ENCODE measurements around the gene C19orf33. TPM values are rescaled to one million over a fixed set of nuclear protein-coding genes. Genes with fewer than 3 reads are reported as not detected.
"Not testable (repeated sequence)": the region's sequence is repeated elsewhere in the genome, so short reads cannot be mapped to it uniquely, and the experiment has no call there.

The C19orf33 gene
- total and polyA plus RNA-seq, 5 donors = 0.57 to 4.3 (median 0.89) TPM; not detected in 2

- Histone ChIP-seq H3K9me3 (ENCODE audit: control insufficient read depth, low read length) (no peaks in the 10 kb centered on the region), H3K27ac (ENCODE audit: low read length) (no peak overlapping the region), H3K4me1 (ENCODE audit: control insufficient read depth, insufficient read depth, low read length) (no peaks in the 10 kb centered on the region), H3K27me3 (ENCODE audit: control insufficient read depth, insufficient read depth) (no peaks in the 10 kb centered on the region), H3K4me3 (ENCODE audit: low read length) (no peak overlapping the region)
- intact Hi-C loops (cut with DNase I) = loop anchor here in 3 of 4 donors (5.0 to 10.0 kb wide), 3 partner anchors 72 to 420 kb away; partner anchors contain the start of genes SIPA1L3 (in 1 of the 3) and WDR87 (in 1 of the 3)
- DNase-seq (peak in 1 of 3 donors; percentile 3), ATAC-seq (no peak)
- 94% methylated on average over 4 of the region's 4 CpGs for WGBS
Observed at GRCh38 chr19:38324431-38324830, 20.4 kb downstream of the C19orf33 start.

GRCh38 chr19:38326591-38326990 is 22.5 kb downstream of the C19orf33 start:
- Histone ChIP-seq H3K9me3 (ENCODE audit: control insufficient read depth, low read length) (no peaks in the 10 kb centered on the region), H3K27me3 (ENCODE audit: control insufficient read depth, insufficient read depth) (no peaks in the 10 kb centered on the region), H3K27ac (ENCODE audit: low read length) (no peak overlapping the region), H3K4me1 (ENCODE audit: control insufficient read depth, insufficient read depth, low read length) (no peaks in the 10 kb centered on the region), H3K4me3 (ENCODE audit: low read length) (no peak overlapping the region)
- DNase-seq = peak in 1 of 3 donors; percentile 47
- no peak for ATAC-seq
- WGBS = 95% methylated on average over 22 of the region's 22 CpGs
- intact Hi-C loops (cut with DNase I) = loop anchor here in 1 of 4 donors (10.0 kb wide), 1 partner anchor 422 kb away; the partner anchor contains the start of genes SIPA1L3 and WDR87

- peak in 1 of 3 donors; percentile 14 for DNase-seq
- Histone ChIP-seq H3K27me3 (ENCODE audit: control insufficient read depth, insufficient read depth) (no peaks in the 10 kb centered on the region), H3K9me3 (ENCODE audit: control insufficient read depth, low read length) (no peaks in the 10 kb centered on the region), H3K27ac (ENCODE audit: low read length) (no peak overlapping the region), H3K4me1 (ENCODE audit: control insufficient read depth, insufficient read depth, low read length) (no peaks in the 10 kb centered on the region), H3K4me3 (ENCODE audit: low read length) (no peak overlapping the region)
- ATAC-seq = no peak
- WGBS = 96% methylated on average over 7 of the region's 7 CpGs
- intact Hi-C loops (cut with DNase I) = loop anchor here (5.0 to 10.0 kb wide), 3 partner anchors 87 to 425 kb away; partner anchors contain the start of genes SIPA1L3 (in 3 of the 4) and WDR87 (in 3 of the 4)
Observed at GRCh38 chr19:38329651-38330050, 25.6 kb downstream of the C19orf33 start.

- no peaks in the 10 kb centered on the region for H3K4me1 ChIP-seq (ENCODE audit: control insufficient read depth, insufficient read depth, low read length)
- H3K9me3 ChIP-seq (ENCODE audit: control insufficient read depth, low read length) = no peaks in the 10 kb centered on the region
- ATAC-seq (no peak), DNase-seq (no peak)
- H3K27me3 ChIP-seq (ENCODE audit: control insufficient read depth, insufficient read depth) = no peaks in the 10 kb centered on the region
- WGBS = 91% methylated on average over 1 of the region's 1 CpG
- intact Hi-C loops (cut with DNase I) = loop anchor here (2.0 to 10.0 kb wide), 4 partner anchors 89 to 427 kb away; partner anchors contain the start of genes SIPA1L3 (in 2 of the 4) and WDR87 (in 2 of the 4)
- H3K27ac ChIP-seq (ENCODE audit: low read length) = no peak overlapping the region
- no peak overlapping the region for H3K4me3 ChIP-seq (ENCODE audit: low read length)
Observed at GRCh38 chr19:38331728-38332127, 27.7 kb downstream of the C19orf33 start.

- WGBS = 90% methylated on average over 9 of the region's 9 CpGs
- peak in 1 of 3 donors; percentile 15 for DNase-seq
- intact Hi-C loops (cut with DNase I) = loop anchor here (2.0 to 10.0 kb wide), 4 partner anchors 91 to 428 kb away; partner anchors contain the start of genes SIPA1L3 (in 2 of the 4) and WDR87 (in 2 of the 4)
- Histone ChIP-seq H3K9me3 (ENCODE audit: control insufficient read depth, low read length) (no peaks in the 10 kb centered on the region), H3K27ac (ENCODE audit: low read length) (no peak overlapping the region), H3K4me1 (ENCODE audit: control insufficient read depth, insufficient read depth, low read length) (peaks cover 2% of the 10 kb centered on the region), H3K27me3 (ENCODE audit: control insufficient read depth, insufficient read depth) (no peaks in the 10 kb centered on the region), H3K4me3 (ENCODE audit: low read length) (no peak overlapping the region)
- no peak for ATAC-seq
Observed at GRCh38 chr19:38333245-38333644, 29.2 kb downstream of the C19orf33 start.

GRCh38 chr19:38335949-38336637 is 32.0 kb downstream of the C19orf33 start:
- ATAC-seq = peak; percentile 95
- 1% methylated on average over 52 of the region's 52 CpGs for WGBS
- no peaks in the 10 kb centered on the region for H3K27me3 ChIP-seq (ENCODE audit: control insufficient read depth, insufficient read depth)
- H3K27ac ChIP-seq (ENCODE audit: low read length) = peak overlapping the region; percentile 88
- H3K4me1 ChIP-seq (ENCODE audit: control insufficient read depth, insufficient read depth, low read length) = peaks cover 2% of the 10 kb centered on the region
- peak overlapping the region; percentile 73 for H3K4me3 ChIP-seq (ENCODE audit: low read length)
- DNase-seq = peak; percentile 96 to 98 (median 97)
- no peaks in the 10 kb centered on the region for H3K9me3 ChIP-seq (ENCODE audit: control insufficient read depth, low read length)
- intact Hi-C loops (cut with DNase I) = loop anchor here in 3 of 4 donors (2.0 to 10.0 kb wide), 5 partner anchors 36 to 431 kb away; partner anchors contain the start of genes PSMD8 (in 2 of the 3), SIPA1L3 (in 2 of the 3) and WDR87 (in 2 of the 3)

- Histone ChIP-seq H3K9me3 (ENCODE audit: control insufficient read depth, low read length) (no peaks in the 10 kb centered on the region), H3K4me3 (ENCODE audit: low read length) (peak overlapping the region; percentile 73), H3K4me1 (ENCODE audit: control insufficient read depth, insufficient read depth, low read length) (peaks cover 2% of the 10 kb centered on the region), H3K27me3 (ENCODE audit: control insufficient read depth, insufficient read depth) (no peaks in the 10 kb centered on the region), H3K27ac (ENCODE audit: low read length) (peak overlapping the region; percentile 86)
- ATAC-seq (peak; percentile 87), DNase-seq (peak; percentile 96 to 98 (median 98))
- WGBS = 4% methylated on average over 41 of the region's 41 CpGs
- intact Hi-C loops (cut with DNase I) = loop anchor here in 3 of 4 donors (5.0 to 10.0 kb wide), 3 partner anchors 36 to 432 kb away; partner anchors contain the start of genes PSMD8 (in 2 of the 3), SIPA1L3 (in 2 of the 3) and WDR87 (in 2 of the 3)
Observed at GRCh38 chr19:38336638-38337359, 32.7 kb downstream of the C19orf33 start.

GRCh38 chr19:38337360-38337653 is 33.3 kb downstream of the C19orf33 start:
- H3K4me3 ChIP-seq (ENCODE audit: low read length) = peak overlapping the region; percentile 73
- 67% methylated on average over 10 of the region's 10 CpGs for WGBS
- H3K9me3 ChIP-seq (ENCODE audit: control insufficient read depth, low read length) = no peaks in the 10 kb centered on the region
- no peaks in the 10 kb centered on the region for H3K27me3 ChIP-seq (ENCODE audit: control insufficient read depth, insufficient read depth)
- no peak for ATAC-seq
- H3K27ac ChIP-seq (ENCODE audit: low read length) = no peak overlapping the region
- peaks cover 2% of the 10 kb centered on the region for H3K4me1 ChIP-seq (ENCODE audit: control insufficient read depth, insufficient read depth, low read length)
- no peak for DNase-seq
- intact Hi-C loops (cut with DNase I) = loop anchor here in 3 of 4 donors (5.0 to 10.0 kb wide), 3 partner anchors 35 to 433 kb away; partner anchors contain the start of genes PSMD8 (in 2 of the 3), SIPA1L3 (in 2 of the 3) and WDR87 (in 2 of the 3)

- H3K9me3 ChIP-seq (ENCODE audit: control insufficient read depth, low read length); ATAC-seq; H3K27me3 ChIP-seq (ENCODE audit: control insufficient read depth, insufficient read depth); H3K4me1 ChIP-seq (ENCODE audit: control insufficient read depth, insufficient read depth, low read length); H3K4me3 ChIP-seq (ENCODE audit: low read length); DNase-seq; H3K27ac ChIP-seq (ENCODE audit: low read length): not testable (repeated sequence)
- 75% methylated on average over 4 of the region's 4 CpGs for WGBS
- intact Hi-C loops (cut with DNase I) = loop anchor here in 3 of 4 donors (5.0 to 10.0 kb wide), 3 partner anchors 33 to 434 kb away; partner anchors contain the start of genes PSMD8 (in 2 of the 3), SIPA1L3 (in 2 of the 3) and WDR87 (in 2 of the 3)
Observed at GRCh38 chr19:38339011-38339410, 35.0 kb downstream of the C19orf33 start.

- WGBS = 90% methylated on average over 2 of the region's 2 CpGs
- intact Hi-C loops (cut with DNase I) = no loop called here
Observed at GRCh38 chr19:38340927-38341326, 36.9 kb downstream of the C19orf33 start.

More at GRCh38 chr19:38340927-38341326, 36.9 kb downstream of the C19orf33 start:
- Histone ChIP-seq H3K27ac (ENCODE audit: low read length) (no peak overlapping the region), H3K9me3 (ENCODE audit: control insufficient read depth, low read length) (no peaks in the 10 kb centered on the region), H3K27me3 (ENCODE audit: control insufficient read depth, insufficient read depth) (no peaks in the 10 kb centered on the region), H3K4me3 (ENCODE audit: low read length) (no peak overlapping the region), H3K4me1 (ENCODE audit: control insufficient read depth, insufficient read depth, low read length) (peaks cover 2% of the 10 kb centered on the region)
- no peak for ATAC-seq
- DNase-seq = peak in 1 of 3 donors; percentile 16

Measured in right cardiac atrium (tissue), 5 donors.